HG02884 (cell line): ENCODE measurements around the gene ZNF438.
"Not testable (repeated sequence)": the region's sequence is repeated elsewhere in the genome, so short reads cannot be mapped to it uniquely, and the experiment has no call there.

Experiments used
- ATAC-seq: cut with Tn5 transposase; IDR thresholded peaks from one replicate; pipeline ENCODE4 v1.9.1; 2021; ENCODE audit warnings: mild to moderate bottlenecking, moderate library complexity; ENCODE audit not compliant: unreplicated experiment

The ZNF438 gene

GRCh38 chr10:31051703-31052102, 20.0 kb upstream of the ZNF438 start:
- no peak for ATAC-seq

- ATAC-seq, result no peak
Observed at GRCh38 chr10:31042670-31043069, 11.0 kb upstream of the ZNF438 start.

- no peak for ATAC-seq
Observed at GRCh38 chr10:31041011-31041410, 9.3 kb upstream of the ZNF438 start.

- ATAC-seq, result not testable (repeated sequence)
Observed at GRCh38 chr10:31039006-31039405, 7.3 kb upstream of the ZNF438 start.

- no peak for ATAC-seq
Observed at GRCh38 chr10:31037749-31038148, 6.1 kb upstream of the ZNF438 start.

- ATAC-seq, result no peak
Observed at GRCh38 chr10:31036209-31036608, 4.5 kb upstream of the ZNF438 start.

GRCh38 chr10:31035266-31035798, 3.7 kb upstream of the ZNF438 start:
- ATAC-seq, result no peak

- no peak for ATAC-seq
Observed at GRCh38 chr10:31034098-31034909, 2.6 kb upstream of the ZNF438 start.

- ATAC-seq, result no peak
Observed at GRCh38 chr10:31033147-31033546, 1.5 kb upstream of the ZNF438 start.

GRCh38 chr10:31032258-31033132, 830 bp upstream of the ZNF438 start:
- peak; percentile 83 for ATAC-seq

- no peak for ATAC-seq
Observed at GRCh38 chr10:31031205-31031557, 484 bp downstream of the ZNF438 start.

GRCh38 chr10:31030800-31031199, 865 bp downstream of the ZNF438 start:
- ATAC-seq, result no peak

GRCh38 chr10:31030260-31030659, 1.4 kb downstream of the ZNF438 start:
- no peak for ATAC-seq

GRCh38 chr10:31028081-31028480, 3.6 kb downstream of the ZNF438 start:
- ATAC-seq, result no peak

GRCh38 chr10:31026279-31026678, 5.4 kb downstream of the ZNF438 start:
- not testable (repeated sequence) for ATAC-seq

GRCh38 chr10:31025142-31025541, 6.5 kb downstream of the ZNF438 start:
- no peak for ATAC-seq

- no peak for ATAC-seq
Observed at GRCh38 chr10:31023558-31023957, 8.1 kb downstream of the ZNF438 start.

- no peak for ATAC-seq
Observed at GRCh38 chr10:31020209-31020608, 11.5 kb downstream of the ZNF438 start.

GRCh38 chr10:31018962-31019361, 12.7 kb downstream of the ZNF438 start:
- no peak for ATAC-seq

- ATAC-seq, result no peak
Observed at GRCh38 chr10:31018356-31018750, 13.3 kb downstream of the ZNF438 start.

- no peak for ATAC-seq
Observed at GRCh38 chr10:31017534-31018355, 13.9 kb downstream of the ZNF438 start.
